IPS-18a (cell line): ENCODE measurements around the gene RUNX1.
"Not testable (repeated sequence)": the region's sequence is repeated elsewhere in the genome, so short reads cannot be mapped to it uniquely, and the experiment has no call there.

Experiments used
- H3K27ac ChIP-seq: one replicate; pipeline ENCODE4 v1.5.1; 2013; ENCODE audit warnings: low read length
- H3K27me3 ChIP-seq: one replicate; pipeline ENCODE4 v1.6.1; 2013; ENCODE audit warnings: mild to moderate bottlenecking, low read length; ENCODE audit not compliant: control insufficient read depth, insufficient read depth
- H3K36me3 ChIP-seq: one replicate; pipeline ENCODE4 v1.6.1; 2013; ENCODE audit warnings: low read depth, low read length; ENCODE audit not compliant: control insufficient read depth
- H3K4me1 ChIP-seq: one replicate; pipeline ENCODE4 v1.6.1; 2013; ENCODE audit warnings: low read depth, low read length; ENCODE audit not compliant: control insufficient read depth
- H3K4me3 ChIP-seq: one replicate; pipeline ENCODE4 v1.5.1; 2013; ENCODE audit warnings: low read length
- H3K9ac ChIP-seq: one replicate; pipeline ENCODE4 v1.6.1; 2013; ENCODE audit warnings: mild to moderate bottlenecking, low read length, moderate library complexity
- H3K9me3 ChIP-seq: one replicate; pipeline ENCODE4 v1.6.1; 2013; ENCODE audit warnings: low read depth, low read length; ENCODE audit not compliant: control insufficient read depth

Gene RUNX1

GRCh38 chr21:34970566-34970965 lies 78.5 kb downstream of the RUNX1 start:
- Histone ChIP-seq H3K9ac (no peak overlapping the region), H3K27ac (no peak overlapping the region), H3K36me3 (no peaks in the 10 kb centered on the region), H3K4me1 (no peaks in the 10 kb centered on the region), H3K27me3 (no peaks in the 10 kb centered on the region), H3K9me3 (no peaks in the 10 kb centered on the region), H3K4me3 (no peak overlapping the region)

DNA sequence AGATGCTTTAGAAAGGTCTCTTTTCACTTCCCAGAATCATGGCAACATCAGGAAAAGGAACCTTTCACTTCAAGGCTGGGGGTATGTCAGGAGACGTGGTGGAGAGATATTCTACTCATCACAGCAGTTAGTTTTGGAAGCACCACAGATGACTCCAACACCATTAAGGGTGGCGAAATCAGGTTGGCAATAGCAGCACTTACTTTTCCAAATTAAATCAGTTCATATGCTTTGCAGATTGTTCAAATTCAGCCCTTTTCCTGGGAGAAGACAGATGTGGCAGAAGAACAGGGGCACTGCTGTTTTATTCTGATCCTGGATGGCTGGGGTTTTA lies 79.0 kb downstream of the RUNX1 start:
- Histone ChIP-seq H3K4me3 (no peak overlapping the region), H3K4me1 (no peaks in the 10 kb centered on the region), H3K27ac (no peak overlapping the region), H3K9me3 (no peaks in the 10 kb centered on the region), H3K9ac (no peak overlapping the region), H3K27me3 (no peaks in the 10 kb centered on the region), H3K36me3 (no peaks in the 10 kb centered on the region)

DNA sequence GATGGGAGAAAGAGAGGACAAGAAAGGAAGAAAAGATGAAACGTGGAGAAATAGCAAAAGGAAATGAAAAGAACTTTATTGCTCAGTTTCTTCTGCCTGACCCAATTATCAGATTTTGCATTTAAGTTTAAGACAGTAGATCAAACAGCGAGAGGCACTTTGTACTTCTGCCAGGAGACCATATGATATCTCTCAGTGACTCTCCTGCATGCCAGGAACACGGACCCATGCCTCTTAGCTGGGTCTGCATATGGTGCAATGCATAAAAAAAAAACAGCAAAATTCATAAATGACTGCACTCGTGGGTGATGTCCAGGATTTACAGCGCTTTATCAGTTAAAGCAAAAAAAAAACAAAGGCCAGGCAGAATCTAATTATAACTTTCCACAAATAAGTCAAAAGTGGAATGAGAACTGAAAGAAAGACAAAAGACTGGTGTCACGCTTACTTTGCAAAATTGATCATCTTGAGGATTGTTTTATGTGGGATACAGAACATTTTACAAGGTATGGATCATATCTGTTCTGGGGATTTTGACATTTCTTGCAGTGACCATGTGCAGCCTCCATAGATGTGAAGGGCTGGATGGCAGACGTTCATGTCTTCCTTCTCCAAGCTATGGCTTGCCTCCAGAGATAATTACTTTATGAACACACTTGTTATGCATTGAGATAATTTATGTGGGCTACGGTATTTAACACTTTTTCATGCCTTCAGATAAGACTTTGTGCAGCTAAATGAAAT lies 79.5 kb downstream of the RUNX1 start:
- H3K4me3 ChIP-seq, result no peak overlapping the region
- H3K4me1 ChIP-seq, result no peaks in the 10 kb centered on the region
- H3K27me3 ChIP-seq, result no peaks in the 10 kb centered on the region
- H3K9me3 ChIP-seq, result no peaks in the 10 kb centered on the region
- H3K36me3 ChIP-seq, result no peaks in the 10 kb centered on the region
- H3K9ac ChIP-seq, result no peak overlapping the region
- no peak overlapping the region for H3K27ac ChIP-seq

GRCh38 chr21:34968414-34969333 lies 80.4 kb downstream of the RUNX1 start:
- no peaks in the 10 kb centered on the region for H3K27me3 ChIP-seq
- no peaks in the 10 kb centered on the region for H3K4me1 ChIP-seq
- H3K36me3 ChIP-seq, result no peaks in the 10 kb centered on the region
- no peak overlapping the region for H3K27ac ChIP-seq
- H3K9me3 ChIP-seq, result no peaks in the 10 kb centered on the region
- no peak overlapping the region for H3K9ac ChIP-seq
- no peak overlapping the region for H3K4me3 ChIP-seq

GRCh38 chr21:34967509-34968289 lies 81.4 kb downstream of the RUNX1 start:
- H3K9me3 ChIP-seq, result no peaks in the 10 kb centered on the region
- H3K27me3 ChIP-seq, result no peaks in the 10 kb centered on the region
- H3K9ac ChIP-seq, result no peak overlapping the region
- no peaks in the 10 kb centered on the region for H3K4me1 ChIP-seq
- H3K27ac ChIP-seq, result no peak overlapping the region
- H3K4me3 ChIP-seq, result no peak overlapping the region
- H3K36me3 ChIP-seq, result no peaks in the 10 kb centered on the region

DNA sequence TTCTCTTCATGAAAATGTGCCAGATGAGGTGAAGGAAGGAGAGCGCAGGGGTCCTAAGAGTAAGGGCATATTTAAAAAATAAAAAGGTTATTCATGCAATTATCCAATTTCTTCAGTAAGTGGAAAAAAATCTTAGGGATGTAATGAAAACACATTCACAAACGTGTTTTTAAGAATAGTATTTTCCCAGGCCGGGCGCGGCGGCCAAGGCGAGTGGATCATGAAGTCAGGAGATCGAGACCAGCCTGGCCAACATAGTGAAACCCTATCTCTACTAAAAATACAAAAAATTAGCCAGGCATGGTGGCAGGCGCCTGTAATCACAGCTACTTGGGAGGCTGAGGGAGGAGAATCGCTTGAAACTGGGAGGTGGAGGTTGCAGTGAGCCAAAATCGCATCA lies 82.2 kb downstream of the RUNX1 start:
- H3K27ac ChIP-seq, H3K4me3 ChIP-seq, H3K9ac ChIP-seq, H3K9me3 ChIP-seq, H3K36me3 ChIP-seq, H3K27me3 ChIP-seq, H3K4me1 ChIP-seq: not testable (repeated sequence)

- Histone ChIP-seq H3K4me3 (no peak overlapping the region), H3K36me3 (no peaks in the 10 kb centered on the region), H3K9me3 (no peaks in the 10 kb centered on the region), H3K27me3 (no peaks in the 10 kb centered on the region), H3K9ac (no peak overlapping the region), H3K4me1 (peaks cover 5% of the 10 kb centered on the region), H3K27ac (no peak overlapping the region)
Observed at GRCh38 chr21:34965200-34966174, 83.6 kb downstream of the RUNX1 start.

- Histone ChIP-seq H3K4me1 (peaks cover 9% of the 10 kb centered on the region), H3K27ac (no peak overlapping the region), H3K9me3 (no peaks in the 10 kb centered on the region), H3K4me3 (no peak overlapping the region), H3K27me3 (no peaks in the 10 kb centered on the region), H3K36me3 (no peaks in the 10 kb centered on the region), H3K9ac (no peak overlapping the region)
Observed at GRCh38 chr21:34962586-34963222, 86.4 kb downstream of the RUNX1 start.

GRCh38 chr21:34962136-34962535 lies 87.0 kb downstream of the RUNX1 start:
- Histone ChIP-seq H3K4me1 (peaks cover 9% of the 10 kb centered on the region), H3K9me3 (no peaks in the 10 kb centered on the region), H3K9ac (no peak overlapping the region), H3K27me3 (no peaks in the 10 kb centered on the region), H3K4me3 (no peak overlapping the region), H3K27ac (no peak overlapping the region), H3K36me3 (no peaks in the 10 kb centered on the region)

DNA sequence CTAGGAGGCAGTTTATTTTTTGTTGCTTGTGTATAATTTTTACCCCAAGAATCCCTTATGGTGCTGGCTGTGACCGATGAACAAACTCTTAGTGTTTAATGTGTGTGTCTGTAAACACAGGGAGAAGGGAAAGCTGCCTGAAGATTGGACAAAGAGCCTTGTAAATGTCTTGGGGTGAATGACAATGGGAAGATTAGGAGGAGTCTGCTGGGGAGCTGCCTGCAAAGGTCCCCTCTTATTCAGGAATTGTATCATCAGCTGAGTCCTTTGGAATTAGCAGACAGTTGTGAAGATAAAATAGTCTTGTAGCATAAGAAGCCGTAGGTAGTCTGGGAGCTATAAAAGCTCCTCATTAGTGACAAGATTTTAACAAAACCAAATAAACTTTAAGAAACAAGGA lies 88.4 kb downstream of the RUNX1 start:
- Histone ChIP-seq H3K9ac (no peak overlapping the region), H3K4me1 (peaks cover 9% of the 10 kb centered on the region), H3K9me3 (no peaks in the 10 kb centered on the region), H3K27me3 (no peaks in the 10 kb centered on the region), H3K4me3 (no peak overlapping the region), H3K27ac (no peak overlapping the region), H3K36me3 (no peaks in the 10 kb centered on the region)
